Stimulated activated effector memory CD8-positive, alpha-beta T cell treated with anti-CD3 and anti-CD28 coated beads, Interleukin-12 subunit alpha, Interleukin-12 subunit beta, amount 100 ng/mL, for 72 hours (primary cell): ENCODE measurements around the gene RAB3GAP2.
"Not testable (repeated sequence)": the region's sequence is repeated elsewhere in the genome, so short reads cannot be mapped to it uniquely, and the experiment has no call there.

ENCODE experiments used
- ATAC-seq: fragments of 150-1000 bp; cut with Tn5 transposase; 2 replicates; pipeline ENCODE4 v1.10.0; 2021
- DNase-seq, 2 donors: peaks; one replicate each; pipeline ENCODE4 v3.0.0; 2021 to 2022; ENCODE audit warnings: low spot score in 2 of 2
- H3K27ac Mint-ChIP-seq: one replicate; pipeline ENCODE4 v1.8.0; 2022; ENCODE audit warnings: mild to moderate bottlenecking, mixed read lengths
- H3K36me3 Mint-ChIP-seq: one replicate; pipeline ENCODE4 v1.8.0; 2022; ENCODE audit warnings: mild to moderate bottlenecking, mixed read lengths
- H3K4me1 Mint-ChIP-seq: one replicate; pipeline ENCODE4 v1.8.0; 2022; ENCODE audit warnings: mixed read lengths
- H3K4me3 Mint-ChIP-seq: one replicate; pipeline ENCODE4 v1.8.0; 2022; ENCODE audit warnings: mild to moderate bottlenecking, mixed read lengths
- H3K9me3 Mint-ChIP-seq: one replicate; pipeline ENCODE4 v1.8.0; 2022; ENCODE audit warnings: mixed read lengths

The RAB3GAP2 gene, protein sequence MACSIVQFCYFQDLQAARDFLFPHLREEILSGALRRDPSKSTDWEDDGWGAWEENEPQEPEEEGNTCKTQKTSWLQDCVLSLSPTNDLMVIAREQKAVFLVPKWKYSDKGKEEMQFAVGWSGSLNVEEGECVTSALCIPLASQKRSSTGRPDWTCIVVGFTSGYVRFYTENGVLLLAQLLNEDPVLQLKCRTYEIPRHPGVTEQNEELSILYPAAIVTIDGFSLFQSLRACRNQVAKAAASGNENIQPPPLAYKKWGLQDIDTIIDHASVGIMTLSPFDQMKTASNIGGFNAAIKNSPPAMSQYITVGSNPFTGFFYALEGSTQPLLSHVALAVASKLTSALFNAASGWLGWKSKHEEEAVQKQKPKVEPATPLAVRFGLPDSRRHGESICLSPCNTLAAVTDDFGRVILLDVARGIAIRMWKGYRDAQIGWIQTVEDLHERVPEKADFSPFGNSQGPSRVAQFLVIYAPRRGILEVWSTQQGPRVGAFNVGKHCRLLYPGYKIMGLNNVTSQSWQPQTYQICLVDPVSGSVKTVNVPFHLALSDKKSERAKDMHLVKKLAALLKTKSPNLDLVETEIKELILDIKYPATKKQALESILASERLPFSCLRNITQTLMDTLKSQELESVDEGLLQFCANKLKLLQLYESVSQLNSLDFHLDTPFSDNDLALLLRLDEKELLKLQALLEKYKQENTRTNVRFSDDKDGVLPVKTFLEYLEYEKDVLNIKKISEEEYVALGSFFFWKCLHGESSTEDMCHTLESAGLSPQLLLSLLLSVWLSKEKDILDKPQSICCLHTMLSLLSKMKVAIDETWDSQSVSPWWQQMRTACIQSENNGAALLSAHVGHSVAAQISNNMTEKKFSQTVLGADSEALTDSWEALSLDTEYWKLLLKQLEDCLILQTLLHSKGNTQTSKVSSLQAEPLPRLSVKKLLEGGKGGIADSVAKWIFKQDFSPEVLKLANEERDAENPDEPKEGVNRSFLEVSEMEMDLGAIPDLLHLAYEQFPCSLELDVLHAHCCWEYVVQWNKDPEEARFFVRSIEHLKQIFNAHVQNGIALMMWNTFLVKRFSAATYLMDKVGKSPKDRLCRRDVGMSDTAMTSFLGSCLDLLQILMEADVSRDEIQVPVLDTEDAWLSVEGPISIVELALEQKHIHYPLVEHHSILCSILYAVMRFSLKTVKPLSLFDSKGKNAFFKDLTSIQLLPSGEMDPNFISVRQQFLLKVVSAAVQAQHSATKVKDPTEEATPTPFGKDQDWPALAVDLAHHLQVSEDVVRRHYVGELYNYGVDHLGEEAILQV (N-terminal part only)

DNA sequence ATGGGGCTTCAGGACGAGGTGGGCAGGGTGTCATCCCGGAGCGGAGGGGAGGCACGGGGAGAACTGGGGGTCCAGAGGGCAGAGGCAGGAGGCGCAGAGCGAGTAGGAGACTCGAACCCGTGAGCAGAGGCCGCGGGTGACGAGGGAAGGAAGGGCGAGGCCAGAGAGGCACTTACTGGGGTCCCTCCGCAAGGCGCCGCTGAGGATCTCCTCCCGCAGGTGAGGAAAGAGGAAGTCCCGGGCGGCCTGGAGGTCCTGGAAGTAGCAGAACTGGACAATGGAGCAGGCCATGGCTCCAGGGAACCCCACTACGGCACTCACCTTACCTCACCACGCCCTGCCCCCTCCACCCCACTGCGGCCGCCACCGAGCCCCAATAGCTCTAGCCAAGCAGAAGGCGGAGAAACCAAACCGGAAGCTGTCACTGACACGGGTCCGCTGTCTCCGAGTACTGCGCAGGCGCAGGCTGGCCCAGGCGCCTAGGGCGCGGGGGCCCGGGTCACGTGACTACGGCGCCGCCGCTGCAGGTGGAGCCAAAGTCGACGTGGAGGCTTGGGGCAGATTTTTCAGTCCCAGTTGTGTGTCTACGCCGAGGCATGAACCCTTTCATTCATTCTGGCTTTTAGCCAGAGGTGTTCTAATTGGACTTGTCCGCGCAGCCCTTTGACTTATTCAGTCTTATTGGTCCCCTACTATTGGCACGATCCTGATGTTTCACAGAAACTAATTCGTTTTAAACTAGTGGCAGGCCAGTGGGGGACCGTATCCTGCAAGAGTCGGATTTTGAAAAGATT, at the start of gene RAB3GAP2:
TSS of gene RAB3GAP2 (minus strand) at position 407 of the 794 bp plus-strand sequence. CDS start at position 291, 116 bp downstream.
- H3K9me3 Mint-ChIP-seq: no peaks in the 10 kb centered on the region
- H3K36me3 Mint-ChIP-seq: peaks cover 21% of the 10 kb centered on the region
- peaks cover 16% of the 10 kb centered on the region for H3K4me1 Mint-ChIP-seq
- DNase-seq: peak; percentile 95 to 99
- H3K4me3 Mint-ChIP-seq: no peak within 1 kb of the TSS
- no peak within 1 kb of the TSS for H3K27ac Mint-ChIP-seq
- ATAC-seq: peak; percentile 96

DNA sequence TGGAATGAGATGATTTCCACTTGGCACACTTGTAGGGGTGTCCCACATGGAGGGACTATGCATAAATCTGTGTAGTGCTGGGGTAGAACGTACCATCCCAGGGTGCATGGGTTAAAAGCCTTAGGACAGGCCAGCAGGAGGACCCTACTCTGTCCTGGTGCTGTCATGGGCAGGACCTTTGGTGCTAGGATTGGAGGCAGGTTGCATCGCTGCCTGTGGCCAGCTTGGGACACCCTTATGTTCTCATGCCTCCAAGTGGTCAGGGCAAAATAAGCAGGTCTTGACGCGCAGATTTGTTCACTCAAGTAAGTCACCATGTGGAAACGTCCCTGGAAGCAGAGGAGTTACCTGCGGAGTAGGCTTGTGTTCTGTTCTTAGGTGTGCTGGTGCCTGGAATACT, 49.5 kb upstream of the RAB3GAP2 start:
- Mint-ChIP-seq H3K27ac (no peak overlapping the region), H3K36me3 (no peaks in the 10 kb centered on the region), H3K9me3 (no peaks in the 10 kb centered on the region), H3K4me1 (no peaks in the 10 kb centered on the region), H3K4me3 (no peak overlapping the region)
- ATAC-seq (no peak), DNase-seq (no peak)

DNA sequence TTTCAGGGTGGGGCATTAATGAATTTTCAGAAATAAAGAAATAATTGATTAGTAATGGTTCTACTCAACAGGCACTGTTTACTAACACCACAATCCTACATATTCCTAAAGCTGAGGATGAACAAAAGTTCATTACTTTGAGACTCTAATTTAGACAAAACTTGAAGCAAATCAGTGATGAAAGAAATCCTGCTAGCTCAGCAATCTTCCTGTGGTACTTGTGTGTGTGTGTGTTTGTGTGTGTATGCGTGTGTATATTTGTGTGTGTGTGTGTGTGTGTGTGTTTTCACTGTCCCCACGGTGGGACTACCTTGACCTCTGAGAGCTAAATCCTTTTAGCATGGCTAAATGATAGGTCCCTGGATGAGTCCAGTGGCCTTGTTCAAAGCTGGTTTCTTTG, 48.5 kb upstream of the RAB3GAP2 start:
- no peaks in the 10 kb centered on the region for H3K36me3 Mint-ChIP-seq
- DNase-seq (no peak), ATAC-seq (no peak)
- no peak overlapping the region for H3K4me3 Mint-ChIP-seq
- no peaks in the 10 kb centered on the region for H3K4me1 Mint-ChIP-seq
- H3K9me3 Mint-ChIP-seq: no peaks in the 10 kb centered on the region
- no peak overlapping the region for H3K27ac Mint-ChIP-seq

DNA sequence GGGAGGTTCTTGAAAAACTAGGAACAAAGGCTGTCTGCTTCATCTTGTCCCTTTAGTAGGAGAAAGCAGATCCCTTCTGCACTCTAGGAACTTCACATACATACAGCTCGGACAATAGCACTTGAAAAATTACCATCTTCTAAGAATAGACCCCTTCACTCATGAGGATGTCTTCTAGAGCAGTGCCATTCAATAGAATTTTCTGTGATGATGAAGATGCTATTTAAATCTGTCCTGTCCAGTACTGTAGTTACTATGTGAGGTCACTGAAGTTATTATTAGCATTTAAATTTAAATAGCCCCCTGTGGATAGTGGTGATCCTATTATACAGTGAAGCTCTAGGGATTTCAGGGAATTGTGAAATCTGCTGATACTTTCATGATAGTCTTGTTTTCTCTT, 46.4 kb upstream of the RAB3GAP2 start:
- no peak for ATAC-seq

GRCh38 chr1:220317161-220317560, 44.9 kb upstream of the RAB3GAP2 start:
- H3K9me3 Mint-ChIP-seq: no peaks in the 10 kb centered on the region
- no peak overlapping the region for H3K4me3 Mint-ChIP-seq
- no peaks in the 10 kb centered on the region for H3K36me3 Mint-ChIP-seq
- H3K27ac Mint-ChIP-seq: no peak overlapping the region
- H3K4me1 Mint-ChIP-seq: no peaks in the 10 kb centered on the region
- no peak for ATAC-seq
- DNase-seq: no peak

More for the DNA sequence above, 46.4 kb upstream of the RAB3GAP2 start:
- no peaks in the 10 kb centered on the region for H3K9me3 Mint-ChIP-seq
- no peak overlapping the region for H3K4me3 Mint-ChIP-seq
- no peak overlapping the region for H3K27ac Mint-ChIP-seq
- no peak for DNase-seq
- H3K4me1 Mint-ChIP-seq: no peaks in the 10 kb centered on the region
- H3K36me3 Mint-ChIP-seq: no peaks in the 10 kb centered on the region

DNA sequence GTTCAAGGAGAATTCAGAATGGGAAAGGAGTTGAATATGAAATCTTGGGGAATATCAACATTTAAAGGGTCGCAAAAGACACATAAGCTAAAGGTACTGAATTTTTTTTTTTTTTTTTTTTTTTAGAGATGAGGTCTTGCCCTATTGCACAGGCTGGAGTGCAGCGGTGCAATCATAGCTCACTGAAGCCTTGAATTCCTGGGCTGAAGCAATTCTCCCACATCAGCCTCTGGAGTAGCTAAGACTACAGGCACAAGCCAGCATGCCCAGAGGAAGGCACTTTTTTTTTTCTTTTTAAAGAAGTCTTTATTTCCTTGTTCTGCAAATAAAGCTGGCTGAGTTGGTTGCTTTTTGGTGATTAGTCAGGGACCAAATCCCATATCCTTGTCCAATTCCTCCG, 44.1 kb upstream of the RAB3GAP2 start:
- H3K4me3 Mint-ChIP-seq: no peak overlapping the region
- DNase-seq: no peak
- no peaks in the 10 kb centered on the region for H3K9me3 Mint-ChIP-seq
- no peak overlapping the region for H3K27ac Mint-ChIP-seq
- no peak for ATAC-seq
- H3K36me3 Mint-ChIP-seq: no peaks in the 10 kb centered on the region
- no peaks in the 10 kb centered on the region for H3K4me1 Mint-ChIP-seq

DNA sequence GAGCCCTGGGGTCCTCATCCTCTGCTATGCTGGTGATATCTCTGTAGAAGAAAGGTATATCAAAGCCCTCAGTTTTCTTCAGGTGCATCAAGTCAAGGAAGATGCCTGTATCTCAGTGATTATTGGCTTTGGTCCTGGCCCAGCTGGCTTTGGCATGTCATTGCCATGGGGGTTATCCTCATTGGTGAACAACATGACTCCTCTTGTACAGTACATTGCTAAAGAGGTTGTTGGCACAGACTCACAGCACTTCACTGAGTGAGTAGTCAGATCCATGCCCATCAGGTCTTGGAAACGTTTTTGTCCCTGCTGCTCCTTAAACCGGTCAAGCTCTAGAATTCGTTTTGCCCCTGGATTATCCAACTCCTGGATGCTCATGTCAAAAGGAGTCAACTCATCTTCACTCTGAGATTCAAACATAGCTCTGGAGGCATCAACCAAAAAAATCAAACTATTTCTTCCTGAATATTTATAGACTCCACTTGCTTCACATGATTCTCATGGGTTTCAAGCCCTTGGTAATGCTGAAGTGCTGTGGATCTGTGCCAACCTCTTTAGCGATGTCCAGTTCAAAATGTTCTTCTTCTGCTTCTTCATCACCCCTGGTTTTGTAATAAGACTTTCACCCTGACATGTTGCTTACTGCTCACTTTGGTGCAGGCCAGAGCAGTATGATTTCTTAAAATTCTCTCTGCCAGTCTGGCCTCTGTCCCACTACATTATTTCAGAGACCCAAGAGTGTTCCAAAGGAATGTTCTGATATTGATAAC, 43.0 kb upstream of the RAB3GAP2 start:
- peak; percentile 29 for ATAC-seq
- Mint-ChIP-seq H3K4me1 (no peaks in the 10 kb centered on the region), H3K4me3 (no peak overlapping the region), H3K36me3 (no peaks in the 10 kb centered on the region), H3K9me3 (no peaks in the 10 kb centered on the region), H3K27ac (no peak overlapping the region)
- peak in 1 of 2 donors; percentile 38 for DNase-seq

DNA sequence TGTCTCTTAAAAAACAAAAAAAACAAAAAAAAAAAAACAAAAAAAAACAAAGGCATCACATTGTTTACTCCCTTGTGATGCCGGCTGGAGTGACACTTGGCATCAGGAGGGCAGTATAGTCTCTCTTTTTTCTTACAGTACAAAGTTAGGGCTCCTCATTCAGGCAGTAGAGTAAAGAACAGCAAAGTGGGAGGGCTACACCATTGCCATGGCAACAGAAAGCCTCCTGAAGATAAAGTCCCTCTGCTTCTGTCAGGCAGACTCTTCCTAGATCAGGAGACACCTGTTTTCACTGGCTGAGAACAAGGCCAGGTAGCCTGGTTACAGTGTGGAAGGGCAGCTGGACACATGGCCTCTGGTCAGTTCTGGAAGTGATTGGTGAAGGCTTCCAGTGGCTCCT, 41.3 kb upstream of the RAB3GAP2 start:
- Mint-ChIP-seq H3K27ac (no peak overlapping the region), H3K4me1 (no peaks in the 10 kb centered on the region), H3K4me3 (no peak overlapping the region), H3K9me3 (no peaks in the 10 kb centered on the region), H3K36me3 (no peaks in the 10 kb centered on the region)
- ATAC-seq (peak; percentile 36), DNase-seq (peak in 1 of 2 donors; percentile 37)

GRCh38 chr1:220310147-220310546, 37.9 kb upstream of the RAB3GAP2 start:
- not testable (repeated sequence) for ATAC-seq

GRCh38 chr1:220307607-220308006, 35.4 kb upstream of the RAB3GAP2 start:
- no peak overlapping the region for H3K27ac Mint-ChIP-seq
- no peak for ATAC-seq
- H3K36me3 Mint-ChIP-seq: no peaks in the 10 kb centered on the region
- no peaks in the 10 kb centered on the region for H3K4me1 Mint-ChIP-seq
- H3K4me3 Mint-ChIP-seq: no peak overlapping the region
- DNase-seq: no peak
- H3K9me3 Mint-ChIP-seq: peaks cover 7% of the 10 kb centered on the region

More at GRCh38 chr1:220310147-220310546, 37.9 kb upstream of the RAB3GAP2 start:
- H3K4me3 Mint-ChIP-seq, H3K9me3 Mint-ChIP-seq, H3K4me1 Mint-ChIP-seq, H3K27ac Mint-ChIP-seq, H3K36me3 Mint-ChIP-seq: not testable (repeated sequence)
- DNase-seq: peak in 1 of 2 donors; percentile 15

DNA sequence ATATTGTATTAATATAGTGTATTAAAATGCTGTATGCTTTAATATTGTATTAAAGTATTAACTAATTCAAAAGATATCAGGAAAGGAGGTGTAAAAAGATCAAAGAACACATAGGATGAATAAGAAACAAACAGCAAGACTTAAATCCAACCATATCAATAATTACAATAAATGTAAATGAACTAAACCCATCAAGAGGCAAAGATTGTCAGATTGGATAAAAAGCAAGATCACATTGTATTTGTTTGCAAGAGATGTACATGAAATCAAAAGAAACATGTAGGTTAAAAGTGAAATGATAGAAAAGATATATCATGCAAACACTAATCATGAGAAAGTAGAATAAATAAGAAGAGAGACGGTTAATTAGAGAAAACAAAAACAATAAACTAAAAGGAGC, 34.1 kb upstream of the RAB3GAP2 start:
- H3K9me3 Mint-ChIP-seq: peaks cover 7% of the 10 kb centered on the region
- H3K36me3 Mint-ChIP-seq: no peaks in the 10 kb centered on the region
- H3K4me1 Mint-ChIP-seq: no peaks in the 10 kb centered on the region
- H3K4me3 Mint-ChIP-seq: no peak overlapping the region
- no peak for DNase-seq
- no peak for ATAC-seq
- no peak overlapping the region for H3K27ac Mint-ChIP-seq

DNA sequence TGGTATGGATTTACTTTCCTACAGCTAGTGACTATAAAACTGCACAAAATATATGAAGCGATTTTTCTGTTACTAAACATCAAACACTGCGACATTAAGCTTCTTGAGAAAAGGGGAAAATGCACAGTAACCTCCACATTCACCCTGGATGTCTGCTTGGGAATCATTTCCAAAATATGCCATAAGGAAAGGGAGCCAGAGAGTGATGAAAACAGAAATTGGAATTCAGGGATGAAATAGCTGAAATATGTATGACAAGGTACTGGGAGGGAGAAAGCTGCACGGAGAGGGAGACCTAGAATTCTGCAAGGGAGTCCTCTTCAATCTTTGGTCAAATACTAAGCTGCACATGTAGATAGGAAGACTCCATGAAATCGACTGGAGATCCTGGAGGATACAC, 31.6 kb upstream of the RAB3GAP2 start:
- no peaks in the 10 kb centered on the region for H3K4me1 Mint-ChIP-seq
- no peaks in the 10 kb centered on the region for H3K36me3 Mint-ChIP-seq
- no peak overlapping the region for H3K4me3 Mint-ChIP-seq
- DNase-seq (no peak), ATAC-seq (no peak)
- H3K9me3 Mint-ChIP-seq: peaks cover 7% of the 10 kb centered on the region
- H3K27ac Mint-ChIP-seq: no peak overlapping the region

GRCh38 chr1:220301630-220302029, 29.4 kb upstream of the RAB3GAP2 start:
- H3K27ac Mint-ChIP-seq: no peak overlapping the region
- no peak for DNase-seq
- H3K36me3 Mint-ChIP-seq: no peaks in the 10 kb centered on the region
- ATAC-seq: no peak
- H3K4me1 Mint-ChIP-seq: no peaks in the 10 kb centered on the region
- H3K9me3 Mint-ChIP-seq: peaks cover 7% of the 10 kb centered on the region
- H3K4me3 Mint-ChIP-seq: no peak overlapping the region
